ENCODE results near the gene PSME1.

The PSME1 gene

DNA sequence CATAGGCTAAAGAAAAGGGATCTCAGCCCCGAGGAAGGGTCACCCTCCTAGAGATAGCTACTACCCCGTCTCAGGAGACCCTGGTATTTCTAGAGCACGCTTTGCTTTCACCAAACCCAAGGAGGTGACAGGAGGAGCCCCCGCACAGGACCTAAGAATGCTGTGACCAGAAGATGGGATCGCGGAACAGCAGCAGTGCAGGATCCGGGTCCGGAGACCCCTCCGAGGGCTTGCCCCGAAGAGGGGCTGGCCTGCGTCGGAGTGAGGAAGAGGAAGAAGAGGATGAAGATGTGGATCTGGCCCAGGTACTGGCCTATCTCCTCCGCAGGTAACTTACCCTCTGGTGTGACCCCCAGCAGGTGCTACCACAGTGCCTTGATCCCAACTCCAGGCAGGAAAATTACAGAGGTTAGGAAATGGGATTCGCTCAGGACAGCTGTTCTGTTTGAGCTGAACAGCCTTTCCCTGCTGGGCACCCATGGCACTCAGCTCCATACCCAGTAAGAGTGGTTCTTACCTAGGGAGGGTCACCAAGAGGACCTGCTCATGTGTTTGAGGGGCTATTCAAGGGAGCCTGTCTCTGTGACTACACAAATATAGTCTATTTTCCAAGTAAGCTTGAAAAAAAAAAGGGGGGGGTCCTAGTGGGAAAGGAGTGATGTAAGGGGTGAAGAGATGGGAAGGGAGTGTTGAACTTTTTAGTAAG, 20.4 kb upstream of the PSME1 start:
- no peaks in the 10 kb centered on the region for H3K9me2 ChIP-seq (replicated peaks; ENCODE audit: insufficient read depth, low read length)
- H2AFZ ChIP-seq (ENCODE audit: low read length) = 0 out of 2 replicates have a peak overlapping the region, but pooled peaks have one; percentile 27
- H3K27ac ChIP-seq (ENCODE audit: low read length) = peak overlapping the region; percentile 43; the same call in 1 of the 2 replicates
- TF ChIP-seq EZH2 (optimal IDR thresholded peaks at IDR 0.05; ENCODE audit: low read depth, low read length) (no peak), EZH2phosphoT487 (IDR thresholded peaks at IDR 0.05; ENCODE audit: low read length) (no peak)
- TF ChIP-seq, protein P1, sequence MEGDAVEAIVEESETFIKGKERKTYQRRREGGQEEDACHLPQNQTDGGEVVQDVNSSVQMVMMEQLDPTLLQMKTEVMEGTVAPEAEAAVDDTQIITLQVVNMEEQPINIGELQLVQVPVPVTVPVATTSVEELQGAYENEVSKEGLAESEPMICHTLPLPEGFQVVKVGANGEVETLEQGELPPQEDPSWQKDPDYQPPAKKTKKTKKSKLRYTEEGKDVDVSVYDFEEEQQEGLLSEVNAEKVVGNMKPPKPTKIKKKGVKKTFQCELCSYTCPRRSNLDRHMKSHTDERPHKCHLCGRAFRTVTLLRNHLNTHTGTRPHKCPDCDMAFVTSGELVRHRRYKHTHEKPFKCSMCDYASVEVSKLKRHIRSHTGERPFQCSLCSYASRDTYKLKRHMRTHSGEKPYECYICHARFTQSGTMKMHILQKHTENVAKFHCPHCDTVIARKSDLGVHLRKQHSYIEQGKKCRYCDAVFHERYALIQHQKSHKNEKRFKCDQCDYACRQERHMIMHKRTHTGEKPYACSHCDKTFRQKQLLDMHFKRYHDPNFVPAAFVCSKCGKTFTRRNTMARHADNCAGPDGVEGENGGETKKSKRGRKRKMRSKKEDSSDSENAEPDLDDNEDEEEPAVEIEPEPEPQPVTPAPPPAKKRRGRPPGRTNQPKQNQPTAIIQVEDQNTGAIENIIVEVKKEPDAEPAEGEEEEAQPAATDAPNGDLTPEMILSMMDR (IDR thresholded peaks at IDR 0.05; ENCODE audit: low read length) = no peak
- DNase-seq = no peak
- H3K9ac ChIP-seq (ENCODE audit: low read length) = peak overlapping the region; percentile 93
- no peaks in the 10 kb centered on the region for H3K9me3 ChIP-seq (replicated peaks; ENCODE audit: insufficient read depth, low read length)
- H4K20me1 ChIP-seq (ENCODE audit: insufficient read depth, low read length) = no peaks in the 10 kb centered on the region
- peaks cover 5% of the 10 kb centered on the region for H3K4me1 ChIP-seq (ENCODE audit: low read length)
- H3K4me2 ChIP-seq (ENCODE audit: low read depth, low read length) = peak overlapping the region; percentile 76
- H3K4me3 ChIP-seq (ENCODE audit: low read length) = peak overlapping the region; percentile 87
- H3K79me2 ChIP-seq (ENCODE audit: low read length) = peaks cover 13% of the 10 kb centered on the region
- H3K36me3 ChIP-seq (replicated peaks; ENCODE audit: insufficient read depth, low read length) = no peaks in the 10 kb centered on the region
- no peaks in the 10 kb centered on the region for H3K27me3 ChIP-seq (replicated peaks; ENCODE audit: insufficient read depth, low read length)
- H3F3A ChIP-seq (ENCODE audit: insufficient read depth, low read length) = peaks cover 13% of the 10 kb centered on the region

DNA sequence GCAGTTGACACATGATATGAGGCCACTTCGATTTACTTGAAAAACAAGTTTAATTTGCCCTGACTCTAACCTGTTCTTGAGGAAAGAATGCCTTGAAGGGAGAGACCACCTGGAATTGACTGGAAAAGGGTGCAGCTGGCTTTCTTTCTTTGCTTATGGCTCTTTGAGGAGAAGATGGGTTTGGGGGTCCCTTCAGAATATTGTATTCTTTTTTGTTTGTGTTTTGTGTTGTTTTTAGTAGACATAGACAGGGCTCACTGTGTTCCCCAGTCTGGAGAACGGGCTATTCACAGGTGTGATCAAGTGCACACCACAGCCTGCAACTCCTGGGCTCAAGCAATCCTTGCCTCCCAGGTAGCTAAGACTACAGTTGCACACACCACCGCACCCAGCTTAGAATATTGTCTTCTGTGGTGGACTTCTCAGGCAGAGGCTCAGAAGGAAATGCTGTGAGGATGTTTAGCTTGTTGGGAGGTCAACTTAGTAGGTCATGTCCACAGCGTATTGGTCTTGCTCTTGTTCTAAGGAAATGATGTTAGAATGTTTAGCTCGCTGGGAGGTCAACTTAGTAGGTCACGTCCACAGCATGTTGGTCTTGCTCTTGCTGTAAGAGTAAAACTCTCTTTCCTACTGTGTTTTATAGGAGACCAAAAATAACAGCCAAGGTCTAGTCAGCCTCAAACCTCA, 19.7 kb upstream of the PSME1 start:
- no peak for DNase-seq
- peaks cover 13% of the 10 kb centered on the region for H3K79me2 ChIP-seq (ENCODE audit: low read length)
- peak overlapping the region; percentile 76 for H3K4me2 ChIP-seq (ENCODE audit: low read depth, low read length)
- no peaks in the 10 kb centered on the region for H3K36me3 ChIP-seq (replicated peaks; ENCODE audit: insufficient read depth, low read length)
- peak overlapping the region; percentile 87; the same call in 1 of the 2 replicates for H3K4me3 ChIP-seq (ENCODE audit: low read length)
- H3F3A ChIP-seq (ENCODE audit: insufficient read depth, low read length) = peaks cover 11% of the 10 kb centered on the region
- peak overlapping the region; percentile 93; the same call in 1 of the 2 replicates for H3K9ac ChIP-seq (ENCODE audit: low read length)
- H3K9me2 ChIP-seq (replicated peaks; ENCODE audit: insufficient read depth, low read length) = no peaks in the 10 kb centered on the region
- no peak overlapping the region for H2AFZ ChIP-seq (ENCODE audit: low read length)
- no peaks in the 10 kb centered on the region for H3K9me3 ChIP-seq (replicated peaks; ENCODE audit: insufficient read depth, low read length)
- no peaks in the 10 kb centered on the region for H4K20me1 ChIP-seq (ENCODE audit: insufficient read depth, low read length)
- no peaks in the 10 kb centered on the region for H3K4me1 ChIP-seq (ENCODE audit: low read length)
- H3K27ac ChIP-seq (ENCODE audit: low read length) = no peak overlapping the region
- TF ChIP-seq EZH2 (optimal IDR thresholded peaks at IDR 0.05; ENCODE audit: low read depth, low read length) (no peak), EZH2phosphoT487 (IDR thresholded peaks at IDR 0.05; ENCODE audit: low read length) (no peak)
- TF ChIP-seq, protein P1 (IDR thresholded peaks at IDR 0.05; ENCODE audit: low read length) = no peak
- H3K27me3 ChIP-seq (replicated peaks; ENCODE audit: insufficient read depth, low read length) = no peaks in the 10 kb centered on the region

DNA sequence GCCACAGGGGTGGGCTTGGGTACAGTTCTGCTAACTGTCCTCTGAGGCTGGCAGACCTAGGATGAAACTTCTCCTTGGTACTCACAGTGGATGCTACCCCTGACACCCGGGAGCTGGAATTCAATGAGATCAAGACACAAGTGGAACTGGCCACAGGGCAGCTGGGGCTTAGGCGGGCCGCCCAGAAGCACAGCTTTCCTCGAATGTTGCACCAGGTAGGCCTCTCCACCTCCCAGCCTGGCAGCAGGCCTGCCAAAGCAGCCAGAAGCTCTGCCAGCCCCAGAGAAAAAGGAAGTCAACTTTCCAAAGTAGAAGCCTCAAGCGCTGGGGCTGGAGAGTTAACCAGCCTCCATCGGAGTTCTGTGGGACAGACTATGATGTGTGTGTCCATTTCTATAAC, 18.8 kb upstream of the PSME1 start:
- no peak overlapping the region for H3K4me2 ChIP-seq (ENCODE audit: low read depth, low read length)
- peaks cover 11% of the 10 kb centered on the region for H3F3A ChIP-seq (ENCODE audit: insufficient read depth, low read length)
- no peaks in the 10 kb centered on the region for H3K36me3 ChIP-seq (replicated peaks; ENCODE audit: insufficient read depth, low read length)
- no peak overlapping the region for H3K27ac ChIP-seq (ENCODE audit: low read length)
- no peak overlapping the region for H2AFZ ChIP-seq (ENCODE audit: low read length)
- peaks cover 13% of the 10 kb centered on the region for H3K79me2 ChIP-seq (ENCODE audit: low read length)
- no peak overlapping the region for H3K9ac ChIP-seq (ENCODE audit: low read length)
- H4K20me1 ChIP-seq (ENCODE audit: insufficient read depth, low read length) = no peaks in the 10 kb centered on the region
- H3K9me2 ChIP-seq (replicated peaks; ENCODE audit: insufficient read depth, low read length) = no peaks in the 10 kb centered on the region
- DNase-seq = no peak
- no peaks in the 10 kb centered on the region for H3K4me1 ChIP-seq (ENCODE audit: low read length)
- no peaks in the 10 kb centered on the region for H3K27me3 ChIP-seq (replicated peaks; ENCODE audit: insufficient read depth, low read length)
- TF ChIP-seq, protein P1 (IDR thresholded peaks at IDR 0.05; ENCODE audit: low read length) = no peak
- TF ChIP-seq EZH2phosphoT487 (IDR thresholded peaks at IDR 0.05; ENCODE audit: low read length) = no peak
- no peak for TF ChIP-seq EZH2 (optimal IDR thresholded peaks at IDR 0.05; ENCODE audit: low read depth, low read length)
- H3K9me3 ChIP-seq (replicated peaks; ENCODE audit: insufficient read depth, low read length) = no peaks in the 10 kb centered on the region
- no peak overlapping the region for H3K4me3 ChIP-seq (ENCODE audit: low read length)

Measured in MM.1S (cell line).